ENCODE data around the gene THY1.

DNA sequence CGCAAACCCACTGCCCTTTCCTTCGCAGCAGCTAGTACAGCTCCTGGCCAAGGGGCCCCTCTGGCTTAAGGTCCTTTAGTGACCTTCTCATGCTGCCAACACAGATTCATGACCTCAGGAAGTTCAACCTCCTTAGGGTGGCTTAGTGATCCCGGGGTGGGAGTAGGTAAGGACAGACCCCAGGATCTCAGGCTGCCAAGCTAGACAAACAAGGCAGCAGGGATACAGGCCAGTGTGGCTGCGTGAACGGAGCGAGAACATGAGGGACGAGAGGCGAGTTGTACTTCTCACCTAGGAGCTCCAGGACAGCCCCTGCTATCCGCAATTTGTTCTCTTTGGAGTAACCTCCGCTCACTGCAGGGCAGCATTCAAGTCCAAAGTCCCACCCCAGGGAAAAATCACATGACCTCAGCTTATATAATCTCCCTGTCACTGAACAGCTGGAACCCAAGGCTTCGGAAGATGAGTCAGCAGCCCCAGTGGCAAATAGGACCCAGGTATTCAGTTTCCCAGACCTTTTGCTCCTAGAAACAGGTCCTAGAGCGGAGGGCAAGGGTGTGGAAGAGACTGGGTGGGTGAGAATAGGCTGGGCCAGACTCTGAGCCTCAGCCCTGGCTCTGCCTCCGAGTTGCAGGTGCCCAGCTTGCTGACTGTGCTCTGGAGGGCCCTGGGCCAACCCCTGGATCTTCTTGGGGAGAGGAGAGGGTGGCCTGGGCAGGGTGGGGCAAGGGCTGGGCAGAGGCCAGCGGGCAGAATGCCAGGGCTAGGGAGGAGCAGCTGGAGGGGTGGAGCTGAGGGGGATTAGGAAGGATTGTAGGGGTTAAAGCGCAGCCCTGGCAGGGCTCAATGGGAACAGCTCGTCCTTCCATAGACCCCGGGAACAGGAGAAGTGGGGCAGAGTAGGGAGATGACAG is 54.6 kb downstream of the THY1 start:
- TF ChIP-seq POLR2A (IDR thresholded peaks at IDR 0.05; ENCODE audit: borderline replicate concordance, extremely low read depth, insufficient read depth, insufficient read length) = no peak
- no peak for TF ChIP-seq CEBPB (IDR thresholded peaks at IDR 0.05; ENCODE audit: low read depth)
